Head of caudate nucleus (tissue), 42 donors: ENCODE results near the gene SLC8A3.
"Not testable (repeated sequence)": the region's sequence is repeated elsewhere in the genome, so short reads cannot be mapped to it uniquely, and the experiment has no call there.

ENCODE experiments used
- DNase-seq, 42 donors: peaks; one replicate each; pipeline versions ENCODE4 v3.0.0 to v3.0.0-alpha.2; 2020 to 2021; ENCODE audit warnings: mixed read lengths in 7 of 42
- intact Hi-C: fragments of 100-400 bp; cut with DNase I; formaldehyde crosslinking; loops from one replicate; pipeline ENCODE4 v1.15.0; 2022

The SLC8A3 gene

DNA sequence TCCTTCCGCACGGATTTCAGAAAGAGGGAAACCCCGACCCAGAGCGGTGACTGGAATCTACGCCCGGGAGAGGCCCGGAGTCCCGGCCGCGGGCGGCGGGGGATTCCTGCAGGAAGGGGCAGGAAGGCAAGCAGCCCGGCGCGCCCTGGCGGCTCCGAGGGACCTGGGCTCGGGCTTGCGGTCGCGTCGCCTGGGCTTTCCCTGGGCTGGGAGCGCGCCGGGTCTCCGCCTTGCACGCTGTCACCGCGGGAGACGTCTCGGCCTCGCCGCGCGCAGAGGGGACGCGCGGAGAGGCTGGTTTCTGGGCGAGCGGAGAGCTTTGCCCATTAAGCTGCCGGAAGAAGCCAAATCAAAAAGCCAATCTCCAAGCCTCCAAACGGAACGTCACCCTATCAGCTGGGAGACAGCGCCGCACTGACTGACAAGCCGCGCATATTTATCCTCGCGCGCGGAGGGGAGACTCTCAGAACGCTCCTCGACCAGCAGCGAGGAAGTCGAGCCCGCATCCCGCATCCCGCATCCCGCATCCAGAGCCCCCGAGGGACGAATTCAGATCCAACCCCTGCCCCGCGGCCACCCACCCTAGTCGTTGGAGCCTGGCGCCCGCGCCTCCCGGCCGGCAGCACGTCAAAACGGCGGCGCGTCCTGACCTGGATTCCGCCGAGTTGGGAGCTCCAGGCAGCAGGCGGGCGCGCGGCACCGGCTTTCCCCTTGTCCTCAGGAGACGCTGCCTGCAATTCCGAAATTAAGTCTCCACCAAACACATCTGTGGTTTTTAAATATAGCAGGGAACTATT is at the start of gene SLC8A3:
Gene SLC8A3, minus strand, starts transcription at position 293 of the 797 bp plus-strand sequence. CDS start 20,529 bp downstream, outside the sequence.
- intact Hi-C loops, result no loop called here
- peak; percentile 54 to 93 (median 80) for DNase-seq

DNA sequence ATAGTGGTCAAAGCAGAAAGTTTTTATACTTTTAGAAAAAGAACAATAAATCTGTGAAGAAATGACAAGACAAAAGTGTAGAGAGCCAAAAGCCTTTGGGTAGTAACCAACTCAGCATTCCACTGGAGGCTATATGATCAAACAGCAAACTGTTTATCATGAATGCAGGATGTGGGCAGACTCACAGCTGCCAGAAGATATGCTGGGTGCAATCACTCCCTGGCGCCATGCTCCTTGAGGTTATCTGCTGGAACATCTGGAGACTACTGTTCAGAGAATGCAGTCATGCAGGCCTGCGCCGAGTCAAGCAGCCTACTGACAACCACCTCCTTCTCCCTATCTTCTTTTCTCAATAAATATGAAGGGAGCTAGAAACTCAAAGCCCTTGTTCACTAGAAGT is 49.0 kb upstream of the SLC8A3 start:
- intact Hi-C loops, result no loop called here
- no peak for DNase-seq

DNA sequence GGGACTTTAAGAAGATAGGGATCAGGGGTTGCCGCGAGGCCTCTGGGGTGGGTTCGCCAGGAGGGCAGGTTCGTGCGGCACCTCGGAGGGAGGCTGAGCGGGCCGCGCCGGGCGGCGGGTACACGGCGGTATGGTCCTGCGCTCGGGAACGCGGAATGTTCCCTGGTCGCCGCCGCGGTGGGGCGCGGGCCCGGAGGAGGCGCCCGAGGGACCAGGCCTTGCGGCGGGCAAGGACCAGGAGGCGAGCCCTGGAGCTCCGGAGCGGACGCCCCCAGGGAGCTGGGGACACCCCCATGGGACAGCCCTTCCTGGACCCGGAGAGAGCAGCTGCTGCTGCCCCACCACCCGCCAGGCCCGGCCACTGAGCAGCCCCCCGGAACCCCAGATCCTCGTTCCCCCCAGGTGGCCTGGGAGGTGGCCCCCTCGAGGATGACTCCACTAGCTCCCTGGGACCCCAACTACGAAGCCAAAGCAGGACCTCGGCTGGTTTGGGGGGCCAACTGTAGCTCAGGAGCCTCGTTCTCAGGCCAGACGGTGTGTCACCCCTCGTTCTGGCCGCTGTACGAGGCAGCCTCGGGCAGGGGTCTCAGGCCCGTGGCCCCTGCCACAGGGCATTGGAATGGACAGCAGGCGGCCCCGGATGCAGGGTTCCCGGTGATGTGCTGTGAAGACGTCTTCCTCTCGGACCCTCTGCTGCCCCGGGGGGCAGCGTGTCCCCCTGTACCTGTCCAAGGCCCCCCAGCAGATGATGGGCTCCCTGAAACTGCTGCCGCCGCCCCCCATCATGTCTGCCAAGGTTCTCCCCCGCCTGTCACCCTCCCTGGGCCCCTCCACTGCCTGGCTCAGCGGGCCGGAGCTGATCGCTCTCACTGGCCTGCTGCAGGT is 45.6 kb upstream of the SLC8A3 start:
- DNase-seq, result no peak
- intact Hi-C loops, result no loop called here

DNA sequence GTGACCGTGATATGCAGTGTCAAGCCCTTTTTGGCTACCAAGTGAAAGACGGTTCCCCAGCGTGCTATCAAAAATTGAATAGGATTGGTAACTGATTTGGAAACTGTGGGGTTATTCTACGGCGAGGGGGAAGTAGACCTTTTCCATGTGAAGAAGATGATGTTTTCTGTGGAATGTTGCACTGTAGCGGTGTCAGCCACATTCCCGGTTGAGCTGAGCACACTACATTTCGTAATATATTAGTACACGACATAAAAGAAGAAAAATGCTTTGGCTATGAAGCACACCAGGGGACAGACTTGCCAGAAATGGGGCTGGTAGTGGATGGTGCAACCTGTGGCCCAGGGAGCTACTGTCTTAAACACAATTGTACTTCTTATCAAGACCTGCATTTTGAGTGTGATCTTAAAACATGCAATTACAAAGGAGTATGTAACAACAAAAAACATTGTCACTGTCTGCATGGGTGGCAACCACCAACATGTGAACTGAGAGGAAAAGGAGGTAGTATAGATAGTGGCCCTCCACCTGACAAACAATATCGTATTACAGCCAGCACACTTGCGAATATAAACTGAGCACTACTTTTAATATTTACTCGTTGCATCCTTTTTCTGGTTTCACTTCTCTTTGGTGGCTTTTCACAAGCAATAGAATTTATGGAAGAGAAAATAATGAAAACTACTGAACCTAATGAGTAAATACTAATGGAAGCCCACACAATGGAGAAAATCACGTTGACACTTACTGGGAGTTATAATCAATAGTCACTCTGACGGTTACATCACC is 43.2 kb upstream of the SLC8A3 start:
- DNase-seq, intact Hi-C loops: not testable (repeated sequence)

DNA sequence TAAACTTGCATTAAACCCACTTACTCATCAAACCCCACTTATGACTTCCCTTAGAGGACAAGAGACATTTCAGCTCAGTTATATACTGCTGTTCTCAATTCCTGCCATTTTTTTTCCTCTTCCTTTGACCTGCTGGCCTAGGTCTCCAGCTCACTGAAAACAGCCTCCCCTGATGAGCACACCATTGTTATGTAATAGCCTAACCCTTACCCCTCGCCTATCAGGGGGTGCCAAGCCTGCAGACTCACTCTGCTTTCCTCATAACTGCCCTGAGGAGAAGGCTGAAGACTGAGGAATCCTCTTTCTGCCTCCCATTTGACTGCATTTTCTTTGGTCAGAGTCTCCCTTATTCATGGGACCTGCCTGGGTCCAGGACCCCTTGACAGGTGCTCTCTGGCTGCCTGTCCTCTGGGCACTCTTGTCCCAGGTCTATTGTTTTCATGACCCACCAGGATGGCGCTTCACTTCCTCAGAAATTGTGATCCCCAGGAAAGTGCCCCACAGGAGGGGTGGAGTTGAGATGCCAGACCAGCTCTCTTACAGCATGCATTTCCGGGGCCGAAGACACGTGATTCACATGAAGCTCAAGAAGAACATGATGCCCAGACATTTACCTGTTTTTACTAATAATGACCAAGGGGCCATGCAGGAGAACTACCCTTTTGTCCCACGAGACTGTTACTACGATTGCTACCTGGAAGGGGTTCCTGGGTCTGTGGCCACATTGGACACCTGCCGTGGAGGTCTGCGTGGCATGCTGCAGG is 41.3 kb upstream of the SLC8A3 start:
- intact Hi-C loops, DNase-seq: not testable (repeated sequence)

- no peak for DNase-seq
- intact Hi-C loops, result no loop called here
Observed at GRCh38 chr14:70213721-70214282, 25.1 kb upstream of the SLC8A3 start.

DNA sequence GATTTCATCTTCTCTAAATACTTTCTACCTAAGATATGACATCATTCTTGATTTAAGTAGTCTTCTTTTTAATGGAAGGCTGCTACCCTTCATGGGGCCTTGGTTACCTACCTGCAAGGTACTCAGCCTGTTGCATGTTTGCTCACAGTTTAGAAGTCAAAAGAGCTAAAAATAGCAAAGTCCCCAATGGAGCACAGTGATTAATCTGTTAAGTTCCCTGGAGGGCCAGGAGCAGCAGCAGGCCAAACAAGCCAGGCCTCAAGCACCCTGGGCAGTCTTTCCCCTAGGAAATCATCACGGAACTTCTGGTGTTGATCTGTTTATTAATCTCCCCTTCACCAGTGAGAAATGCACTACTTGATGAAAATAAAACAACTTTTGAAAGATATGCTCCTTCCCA is 24.0 kb upstream of the SLC8A3 start:
- DNase-seq, result no peak
- intact Hi-C loops, result no loop called here

DNA sequence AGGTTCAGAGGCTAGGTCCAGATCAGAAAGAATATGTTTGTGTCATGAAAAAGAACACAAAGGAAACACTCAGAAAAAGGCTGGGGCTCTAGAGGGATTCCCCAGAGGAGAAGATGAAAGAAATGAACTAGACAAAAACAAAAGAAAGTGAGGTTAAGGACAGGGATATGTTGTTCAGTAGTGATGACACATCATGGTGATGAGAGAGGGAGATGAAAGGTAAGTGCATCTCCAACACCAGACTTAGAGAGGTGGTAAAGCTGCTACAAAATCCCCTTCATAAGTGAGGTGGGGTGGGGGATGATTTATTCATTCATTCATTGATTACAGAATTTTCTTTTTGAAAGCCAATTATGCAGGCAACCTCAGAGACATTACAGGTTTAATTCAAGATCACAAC is 19.6 kb upstream of the SLC8A3 start:
- no peak for DNase-seq
- intact Hi-C loops, result no loop called here

DNA sequence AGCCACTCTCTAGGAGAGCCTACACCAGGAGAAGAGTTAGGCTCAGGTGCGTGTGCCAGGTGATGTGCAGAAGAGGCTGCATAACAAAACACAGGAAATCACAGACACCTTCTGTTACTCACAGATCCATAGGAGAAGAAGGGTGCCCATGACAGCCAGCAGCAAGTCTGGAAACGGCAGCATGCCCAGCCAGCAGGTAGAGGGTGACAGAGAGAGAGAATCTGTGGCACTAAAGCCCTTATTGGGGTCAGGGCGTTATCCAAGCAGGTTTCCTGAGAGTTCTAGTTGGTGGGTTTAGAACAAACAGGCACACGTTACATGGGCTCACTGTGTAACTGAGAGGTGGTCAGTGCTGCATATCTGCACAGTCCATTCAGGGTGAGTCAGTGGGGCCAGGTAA is 14.9 kb upstream of the SLC8A3 start:
- DNase-seq, result no peak
- intact Hi-C loops, result no loop called here

- intact Hi-C loops, result no loop called here
- DNase-seq, result no peak
Observed at GRCh38 chr14:70201994-70202393, 13.2 kb upstream of the SLC8A3 start.

DNA sequence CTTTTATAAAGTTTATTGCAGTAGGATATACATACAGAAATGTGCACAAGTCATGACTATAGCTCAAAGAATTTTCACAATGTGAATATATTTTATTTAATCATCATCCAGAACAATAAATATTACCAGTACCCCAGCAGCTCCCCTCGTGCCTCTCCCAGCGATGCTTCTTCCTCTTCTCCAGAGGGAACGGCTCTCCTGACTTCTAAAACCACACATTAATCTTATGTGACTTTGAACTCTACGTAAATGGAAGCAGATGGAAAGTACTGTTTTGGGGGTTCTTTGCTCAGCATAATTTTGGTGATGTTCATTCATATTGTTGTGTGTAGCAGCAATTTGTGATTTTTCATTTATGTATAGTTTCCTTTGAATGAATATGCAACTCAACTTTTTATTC is 4.6 kb upstream of the SLC8A3 start:
- intact Hi-C loops, result no loop called here
- DNase-seq, result no peak

GRCh38 chr14:70192915-70193314 is 4.2 kb upstream of the SLC8A3 start:
- intact Hi-C loops, result no loop called here

GRCh38 chr14:70190156-70190555 is 1.4 kb upstream of the SLC8A3 start:
- intact Hi-C loops, result no loop called here
- DNase-seq, result no peak

More at GRCh38 chr14:70192915-70193314, 4.2 kb upstream of the SLC8A3 start:
- no peak for DNase-seq

- DNase-seq, result peak in 1 of 42 donors; percentile 25
- intact Hi-C loops, result no loop called here
Observed at GRCh38 chr14:70189456-70190077, 816 bp upstream of the SLC8A3 start.

GRCh38 chr14:70188322-70188658 is 461 bp downstream of the SLC8A3 start:
- peak in 8 of 42 donors; percentile 5 to 32 (median 11) for DNase-seq
- intact Hi-C loops, result no loop called here

- DNase-seq, result peak in 34 of 42 donors; percentile 6 to 50 (median 23)
- intact Hi-C loops, result no loop called here
Observed at GRCh38 chr14:70186900-70187451, 1.8 kb downstream of the SLC8A3 start.

DNA sequence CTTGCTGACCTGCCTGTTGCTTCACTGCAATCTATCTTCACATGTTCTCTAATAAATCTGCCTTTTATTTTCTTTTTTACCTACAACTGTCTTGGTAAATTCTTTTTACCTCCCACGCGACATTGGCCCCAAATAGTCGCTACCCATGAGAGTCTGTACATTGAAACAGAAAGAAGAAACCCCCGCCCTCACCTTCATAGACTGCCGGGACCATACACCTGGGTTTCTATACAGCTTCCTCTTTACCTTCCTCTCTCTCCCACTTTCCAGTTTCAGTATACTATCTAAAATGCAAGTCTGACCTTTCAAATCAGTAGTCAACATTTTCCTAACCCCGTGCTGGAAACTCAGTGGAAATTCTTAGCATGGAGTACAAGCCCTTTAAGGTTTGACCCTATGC is 4.8 kb downstream of the SLC8A3 start:
- intact Hi-C loops, result no loop called here
- no peak for DNase-seq

DNA sequence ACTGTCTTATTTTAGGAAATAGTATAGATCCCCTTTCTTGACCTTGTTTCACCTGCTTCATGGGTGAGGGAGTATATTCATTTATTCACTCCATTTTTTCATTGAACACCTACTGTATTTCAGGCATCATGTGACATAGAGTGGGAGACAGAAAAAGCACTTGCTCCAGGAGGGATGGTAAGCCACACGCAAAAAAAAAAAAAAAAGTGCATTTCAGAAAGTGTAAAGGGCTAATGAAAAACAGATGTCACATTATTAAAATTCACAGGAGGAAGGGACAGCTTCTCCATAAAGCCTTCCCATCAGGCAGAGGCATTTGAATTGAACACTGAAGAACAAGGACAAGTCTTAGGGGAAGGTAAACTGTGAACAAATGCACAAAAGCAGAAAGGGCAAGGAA is 7.5 kb downstream of the SLC8A3 start:
- intact Hi-C loops, result no loop called here
- DNase-seq, result no peak
